WTC11 (cell line): Measurements from ENCODE around the gene SYT13. TPM values are rescaled to one million over a fixed set of nuclear protein-coding genes. Genes with fewer than 3 reads are reported as not detected.

Experiments used
- ATAC-seq: fragments of 200-7000 bp; cut with Tn5 transposase; 2 replicates; pipeline ENCODE4 v1.10.0; 2021; ENCODE audit warnings: mild to moderate bottlenecking, moderate library complexity
- CTCF ChIA-PET: fragments of 300-600 bp; sonication (Branson Sonifier 250); formaldehyde crosslinking; loops from one replicate; lab custom pipeline; 2021; ENCODE audit warnings: antibody characterized with exemption; lab: Charles Lee
- POLR2A ChIA-PET: fragments of 350-600 bp; sonication (Branson Sonifier 250); formaldehyde crosslinking; loops from one replicate; lab custom pipeline; 2021; ENCODE audit warnings: antibody characterized with exemption; lab: Charles Lee
- DNase-seq: peaks from one replicate; pipeline ENCODE4 v3.0.0; 2021; ENCODE audit warnings: low spot score
- H3K27ac Mint-ChIP-seq: 2 replicates; pipeline ENCODE4 v1.8.0; 2021; ENCODE audit warnings: mixed read lengths
- H3K27me3 Mint-ChIP-seq: 2 replicates; pipeline ENCODE4 v1.8.0; 2021; ENCODE audit warnings: low read depth, mild to moderate bottlenecking, moderate library complexity, mixed read lengths
- H3K36me3 Mint-ChIP-seq: 2 replicates; pipeline ENCODE4 v1.8.0; 2021; ENCODE audit warnings: mixed read lengths
- H3K4me1 Mint-ChIP-seq: 2 replicates; pipeline ENCODE4 v1.8.0; 2022; ENCODE audit warnings: mixed read lengths
- H3K4me3 Mint-ChIP-seq: 2 replicates; pipeline ENCODE4 v1.8.0; 2021; ENCODE audit warnings: mild to moderate bottlenecking, moderate library complexity, mixed read lengths
- H3K9me3 Mint-ChIP-seq: 2 replicates; pipeline ENCODE4 v1.8.0; 2021; ENCODE audit warnings: mixed read lengths
- CREM ChIP-seq: sonication (generic); formaldehyde crosslinking; IDR thresholded peaks from 2 replicates; pipeline ENCODE4 v1.8.1; 2022; ENCODE audit warnings: mild to moderate bottlenecking, missing genetic modification reagents, moderate library complexity
- ELF4 ChIP-seq: sonication (generic); formaldehyde crosslinking; IDR thresholded peaks from 2 replicates; pipeline ENCODE4 v1.8.1; 2022; ENCODE audit warnings: low read depth, mild to moderate bottlenecking, moderate library complexity, missing genetic modification reagents
- HMGA2 ChIP-seq: fragments of 250-450 bp; sonication (Bioruptor Pico); IDR thresholded peaks from 2 replicates; pipeline ENCODE4 v1.4.0; 2021; ENCODE audit warnings: mild to moderate bottlenecking, moderate library complexity
- KAT7 ChIP-seq: sonication (generic); formaldehyde crosslinking; IDR thresholded peaks from 2 replicates; pipeline ENCODE4 v1.8.1; 2023; ENCODE audit warnings: missing genetic modification reagents, mild to moderate bottlenecking, borderline replicate concordance
- MXD4 ChIP-seq: fragments of 250-450 bp; sonication (Bioruptor Pico); IDR thresholded peaks from 2 replicates; pipeline ENCODE4 v1.8.0; 2021; ENCODE audit warnings: mild to moderate bottlenecking, moderate library complexity, borderline replicate concordance
- NFATC4 ChIP-seq: fragments of 250-450 bp; sonication (Bioruptor Pico); IDR thresholded peaks from 2 replicates; pipeline ENCODE4 v1.9.0; 2021; ENCODE audit warnings: mild to moderate bottlenecking
- NR1H2 ChIP-seq: sonication (generic); formaldehyde crosslinking; IDR thresholded peaks from 2 replicates; pipeline ENCODE4 v1.9.0; 2021; ENCODE audit warnings: mild to moderate bottlenecking, moderate library complexity, missing genetic modification reagents
- NR2C2 ChIP-seq: sonication (generic); formaldehyde crosslinking; IDR thresholded peaks from 2 replicates; pipeline ENCODE4 v1.8.0; 2022; ENCODE audit warnings: mild to moderate bottlenecking, missing genetic modification reagents
- NR3C1 ChIP-seq: sonication (generic); formaldehyde crosslinking; conservative IDR thresholded peaks from 2 replicates; pipeline ENCODE4 v1.8.1; 2023; ENCODE audit warnings: low read depth, mild to moderate bottlenecking, missing genetic modification reagents
- RELA ChIP-seq: sonication (generic); formaldehyde crosslinking; IDR thresholded peaks from 2 replicates; pipeline ENCODE4 v1.8.1; 2022; ENCODE audit warnings: missing genetic modification reagents, mild to moderate bottlenecking, borderline replicate concordance
- RORB ChIP-seq: fragments of 250-450 bp; sonication (Bioruptor Pico); IDR thresholded peaks from 2 replicates; pipeline ENCODE4 v1.9.0; 2021; ENCODE audit warnings: mild to moderate bottlenecking
- SOX15 ChIP-seq: fragments of 250-450 bp; sonication (Bioruptor Pico); IDR thresholded peaks from 2 replicates; pipeline ENCODE4 v1.9.0; 2021; ENCODE audit warnings: mild to moderate bottlenecking
- SP1 ChIP-seq: sonication (generic); formaldehyde crosslinking; conservative IDR thresholded peaks from 2 replicates; pipeline ENCODE4 v1.8.1; 2022; ENCODE audit warnings: missing genetic modification reagents
- ZNF121 ChIP-seq: sonication (generic); formaldehyde crosslinking; IDR thresholded peaks from 2 replicates; pipeline ENCODE4 v1.8.0; 2023; ENCODE audit warnings: missing genetic modification reagents
- ZNF263 ChIP-seq: sonication (generic); formaldehyde crosslinking; IDR thresholded peaks from 2 replicates; pipeline ENCODE4 v1.8.1; 2022; ENCODE audit warnings: low read depth, mild to moderate bottlenecking, moderate library complexity, missing genetic modification reagents
- ZNF396 ChIP-seq: fragments of 250-450 bp; sonication (Bioruptor Pico); IDR thresholded peaks from 2 replicates; pipeline ENCODE4 v1.8.0; 2021; ENCODE audit warnings: mild to moderate bottlenecking, moderate library complexity, borderline replicate concordance
- ZNF416 ChIP-seq: fragments of 250-450 bp; sonication (Bioruptor Pico); IDR thresholded peaks from 2 replicates; pipeline ENCODE4 v1.9.0; 2021; ENCODE audit warnings: mild to moderate bottlenecking, inconsistent platforms
- total RNA-seq: library from RNA; stranded (reverse); gene quantifications from 3 replicates; pipeline ENCODE4 v1.2.3, GENCODE V29; 2021
- TF ChIP-seq, protein P1 (sequence below): fragments of 250-450 bp; sonication (Bioruptor Pico); IDR thresholded peaks from 2 replicates; pipeline ENCODE4 v1.9.0; 2021; ENCODE audit warnings: mild to moderate bottlenecking
- TF ChIP-seq, protein P2 (sequence below): sonication (generic); formaldehyde crosslinking; IDR thresholded peaks from 2 replicates; pipeline ENCODE4 v1.8.0; 2023; ENCODE audit warnings: missing genetic modification reagents, mild to moderate bottlenecking, borderline replicate concordance
- TF ChIP-seq, protein P3 (sequence below): sonication (generic); formaldehyde crosslinking; IDR thresholded peaks from 2 replicates; pipeline ENCODE4 v1.8.1; 2023; ENCODE audit warnings: mild to moderate bottlenecking, missing genetic modification reagents
- TF ChIP-seq, protein P4 (sequence below): sonication (generic); formaldehyde crosslinking; IDR thresholded peaks from 2 replicates; pipeline ENCODE4 v1.8.1; 2023; ENCODE audit warnings: mild to moderate bottlenecking, missing genetic modification reagents
- TF ChIP-seq, protein P5 (sequence below): sonication (generic); formaldehyde crosslinking; IDR thresholded peaks from 2 replicates; pipeline ENCODE4 v1.8.0; 2023; ENCODE audit warnings: missing genetic modification reagents

Gene SYT13
- total RNA-seq, 1 experiment from 2014 or later, result 10.8 TPM

DNA sequence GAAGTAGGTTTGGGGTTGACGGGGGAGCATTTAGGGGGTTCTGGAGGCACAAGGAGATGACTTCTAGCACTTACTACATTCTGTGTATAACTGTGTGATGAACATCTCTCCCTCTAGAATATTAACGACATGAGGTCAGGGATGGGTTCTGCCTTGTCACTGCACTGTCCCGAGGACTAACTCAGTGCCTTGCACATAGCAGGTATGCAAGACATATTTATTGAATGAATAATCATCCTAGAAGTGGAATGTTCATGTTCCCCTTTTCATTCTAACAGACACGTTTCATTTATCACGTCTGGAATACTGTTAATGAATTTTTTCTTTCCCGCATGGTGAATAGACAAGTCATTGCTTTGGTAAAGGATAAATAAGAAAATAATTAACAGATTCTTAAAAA, 12.6 kb downstream of the SYT13 start (continued):
- TF ChIP-seq ZNF263 (no peak), NR3C1 (CRISPR knock-in tag) (no peak), RORB (CRISPR knock-in tag) (no peak), MXD4 (no peak), NFATC4 (CRISPR knock-in tag) (no peak), HMGA2 (CRISPR knock-in tag) (no peak)
- TF ChIP-seq, protein P1, sequence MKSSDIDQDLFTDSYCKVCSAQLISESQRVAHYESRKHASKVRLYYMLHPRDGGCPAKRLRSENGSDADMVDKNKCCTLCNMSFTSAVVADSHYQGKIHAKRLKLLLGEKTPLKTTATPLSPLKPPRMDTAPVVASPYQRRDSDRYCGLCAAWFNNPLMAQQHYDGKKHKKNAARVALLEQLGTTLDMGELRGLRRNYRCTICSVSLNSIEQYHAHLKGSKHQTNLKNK (CRISPR knock-in tag), result no peak
- TF ChIP-seq, protein P2, sequence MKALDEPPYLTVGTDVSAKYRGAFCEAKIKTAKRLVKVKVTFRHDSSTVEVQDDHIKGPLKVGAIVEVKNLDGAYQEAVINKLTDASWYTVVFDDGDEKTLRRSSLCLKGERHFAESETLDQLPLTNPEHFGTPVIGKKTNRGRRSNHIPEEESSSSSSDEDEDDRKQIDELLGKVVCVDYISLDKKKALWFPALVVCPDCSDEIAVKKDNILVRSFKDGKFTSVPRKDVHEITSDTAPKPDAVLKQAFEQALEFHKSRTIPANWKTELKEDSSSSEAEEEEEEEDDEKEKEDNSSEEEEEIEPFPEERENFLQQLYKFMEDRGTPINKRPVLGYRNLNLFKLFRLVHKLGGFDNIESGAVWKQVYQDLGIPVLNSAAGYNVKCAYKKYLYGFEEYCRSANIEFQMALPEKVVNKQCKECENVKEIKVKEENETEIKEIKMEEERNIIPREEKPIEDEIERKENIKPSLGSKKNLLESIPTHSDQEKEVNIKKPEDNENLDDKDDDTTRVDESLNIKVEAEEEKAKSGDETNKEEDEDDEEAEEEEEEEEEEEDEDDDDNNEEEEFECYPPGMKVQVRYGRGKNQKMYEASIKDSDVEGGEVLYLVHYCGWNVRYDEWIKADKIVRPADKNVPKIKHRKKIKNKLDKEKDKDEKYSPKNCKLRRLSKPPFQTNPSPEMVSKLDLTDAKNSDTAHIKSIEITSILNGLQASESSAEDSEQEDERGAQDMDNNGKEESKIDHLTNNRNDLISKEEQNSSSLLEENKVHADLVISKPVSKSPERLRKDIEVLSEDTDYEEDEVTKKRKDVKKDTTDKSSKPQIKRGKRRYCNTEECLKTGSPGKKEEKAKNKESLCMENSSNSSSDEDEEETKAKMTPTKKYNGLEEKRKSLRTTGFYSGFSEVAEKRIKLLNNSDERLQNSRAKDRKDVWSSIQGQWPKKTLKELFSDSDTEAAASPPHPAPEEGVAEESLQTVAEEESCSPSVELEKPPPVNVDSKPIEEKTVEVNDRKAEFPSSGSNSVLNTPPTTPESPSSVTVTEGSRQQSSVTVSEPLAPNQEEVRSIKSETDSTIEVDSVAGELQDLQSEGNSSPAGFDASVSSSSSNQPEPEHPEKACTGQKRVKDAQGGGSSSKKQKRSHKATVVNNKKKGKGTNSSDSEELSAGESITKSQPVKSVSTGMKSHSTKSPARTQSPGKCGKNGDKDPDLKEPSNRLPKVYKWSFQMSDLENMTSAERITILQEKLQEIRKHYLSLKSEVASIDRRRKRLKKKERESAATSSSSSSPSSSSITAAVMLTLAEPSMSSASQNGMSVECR, result no peak
- TF ChIP-seq, protein P3, sequence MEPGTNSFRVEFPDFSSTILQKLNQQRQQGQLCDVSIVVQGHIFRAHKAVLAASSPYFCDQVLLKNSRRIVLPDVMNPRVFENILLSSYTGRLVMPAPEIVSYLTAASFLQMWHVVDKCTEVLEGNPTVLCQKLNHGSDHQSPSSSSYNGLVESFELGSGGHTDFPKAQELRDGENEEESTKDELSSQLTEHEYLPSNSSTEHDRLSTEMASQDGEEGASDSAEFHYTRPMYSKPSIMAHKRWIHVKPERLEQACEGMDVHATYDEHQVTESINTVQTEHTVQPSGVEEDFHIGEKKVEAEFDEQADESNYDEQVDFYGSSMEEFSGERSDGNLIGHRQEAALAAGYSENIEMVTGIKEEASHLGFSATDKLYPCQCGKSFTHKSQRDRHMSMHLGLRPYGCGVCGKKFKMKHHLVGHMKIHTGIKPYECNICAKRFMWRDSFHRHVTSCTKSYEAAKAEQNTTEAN (CRISPR knock-in tag), result no peak
- TF ChIP-seq, protein P4, sequence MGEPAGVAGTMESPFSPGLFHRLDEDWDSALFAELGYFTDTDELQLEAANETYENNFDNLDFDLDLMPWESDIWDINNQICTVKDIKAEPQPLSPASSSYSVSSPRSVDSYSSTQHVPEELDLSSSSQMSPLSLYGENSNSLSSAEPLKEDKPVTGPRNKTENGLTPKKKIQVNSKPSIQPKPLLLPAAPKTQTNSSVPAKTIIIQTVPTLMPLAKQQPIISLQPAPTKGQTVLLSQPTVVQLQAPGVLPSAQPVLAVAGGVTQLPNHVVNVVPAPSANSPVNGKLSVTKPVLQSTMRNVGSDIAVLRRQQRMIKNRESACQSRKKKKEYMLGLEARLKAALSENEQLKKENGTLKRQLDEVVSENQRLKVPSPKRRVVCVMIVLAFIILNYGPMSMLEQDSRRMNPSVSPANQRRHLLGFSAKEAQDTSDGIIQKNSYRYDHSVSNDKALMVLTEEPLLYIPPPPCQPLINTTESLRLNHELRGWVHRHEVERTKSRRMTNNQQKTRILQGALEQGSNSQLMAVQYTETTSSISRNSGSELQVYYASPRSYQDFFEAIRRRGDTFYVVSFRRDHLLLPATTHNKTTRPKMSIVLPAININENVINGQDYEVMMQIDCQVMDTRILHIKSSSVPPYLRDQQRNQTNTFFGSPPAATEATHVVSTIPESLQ (CRISPR knock-in tag), result no peak

DNA sequence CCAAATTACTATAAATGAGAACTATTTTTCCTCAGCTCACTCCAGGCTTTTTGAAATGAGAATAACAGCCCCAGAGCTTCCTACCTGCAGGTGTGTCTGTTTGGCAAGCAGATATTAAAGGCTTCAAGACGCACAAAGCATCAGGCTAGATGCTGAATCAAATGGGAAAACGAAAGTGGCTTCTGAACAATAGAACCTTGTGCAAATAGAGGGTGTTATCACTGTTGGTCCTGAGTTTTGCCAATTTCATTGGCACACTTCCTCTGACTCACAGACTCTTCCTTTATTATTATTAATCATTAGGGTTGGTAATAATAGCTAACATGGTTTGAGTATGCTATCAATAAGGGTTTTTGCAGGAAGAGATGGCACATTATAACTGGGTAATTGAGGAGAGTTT, 13.4 kb downstream of the SYT13 start:
- Mint-ChIP-seq H3K9me3 (peaks cover 4% of the 10 kb centered on the region; the same call in 1 of the 2 replicates), H3K4me3 (no peak overlapping the region), H3K36me3 (no peaks in the 10 kb centered on the region), H3K4me1 (no peaks in the 10 kb centered on the region), H3K27ac (no peak overlapping the region), H3K27me3 (peaks cover 11% of the 10 kb centered on the region)
- CTCF ChIA-PET, result interaction anchor here (0.8 to 1.0 kb wide), 2 partner anchors 20 to 162 kb away, joined by 3 read pairs; no protein-coding TSS in a partner anchor
- no peak for DNase-seq
- ATAC-seq, result no peak
- POLR2A ChIA-PET, result no interaction called here
- TF ChIP-seq NR1H2 (CRISPR knock-in tag) (no peak), ZNF121 (CRISPR knock-in tag) (no peak), NR3C1 (CRISPR knock-in tag) (no peak), CREM (CRISPR knock-in tag) (no peak), SP1 (CRISPR knock-in tag) (no peak), ZNF416 (CRISPR knock-in tag) (no peak), SOX15 (no peak), KAT7 (no peak), RELA (no peak), ZNF396 (CRISPR knock-in tag) (no peak), ELF4 (CRISPR knock-in tag) (no peak), NR2C2 (CRISPR knock-in tag) (no peak)
- TF ChIP-seq, protein P3 (CRISPR knock-in tag), result no peak
- TF ChIP-seq, protein P5, sequence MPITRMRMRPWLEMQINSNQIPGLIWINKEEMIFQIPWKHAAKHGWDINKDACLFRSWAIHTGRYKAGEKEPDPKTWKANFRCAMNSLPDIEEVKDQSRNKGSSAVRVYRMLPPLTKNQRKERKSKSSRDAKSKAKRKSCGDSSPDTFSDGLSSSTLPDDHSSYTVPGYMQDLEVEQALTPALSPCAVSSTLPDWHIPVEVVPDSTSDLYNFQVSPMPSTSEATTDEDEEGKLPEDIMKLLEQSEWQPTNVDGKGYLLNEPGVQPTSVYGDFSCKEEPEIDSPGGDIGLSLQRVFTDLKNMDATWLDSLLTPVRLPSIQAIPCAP, result no peak
- TF ChIP-seq, protein P1 (CRISPR knock-in tag), result no peak
